ENCODE data around the gene ARPP21. TPM values are rescaled to one million over a fixed set of nuclear protein-coding genes. Genes with fewer than 3 reads are reported as not detected.

ARPP21 gene
- 0.16 to 0.25 TPM in 2 of 5 replicates, not detected in the others for total RNA-seq (2022; extraction: Qiagen RNA extraction; ENCODE audit: low read depth)

DNA sequence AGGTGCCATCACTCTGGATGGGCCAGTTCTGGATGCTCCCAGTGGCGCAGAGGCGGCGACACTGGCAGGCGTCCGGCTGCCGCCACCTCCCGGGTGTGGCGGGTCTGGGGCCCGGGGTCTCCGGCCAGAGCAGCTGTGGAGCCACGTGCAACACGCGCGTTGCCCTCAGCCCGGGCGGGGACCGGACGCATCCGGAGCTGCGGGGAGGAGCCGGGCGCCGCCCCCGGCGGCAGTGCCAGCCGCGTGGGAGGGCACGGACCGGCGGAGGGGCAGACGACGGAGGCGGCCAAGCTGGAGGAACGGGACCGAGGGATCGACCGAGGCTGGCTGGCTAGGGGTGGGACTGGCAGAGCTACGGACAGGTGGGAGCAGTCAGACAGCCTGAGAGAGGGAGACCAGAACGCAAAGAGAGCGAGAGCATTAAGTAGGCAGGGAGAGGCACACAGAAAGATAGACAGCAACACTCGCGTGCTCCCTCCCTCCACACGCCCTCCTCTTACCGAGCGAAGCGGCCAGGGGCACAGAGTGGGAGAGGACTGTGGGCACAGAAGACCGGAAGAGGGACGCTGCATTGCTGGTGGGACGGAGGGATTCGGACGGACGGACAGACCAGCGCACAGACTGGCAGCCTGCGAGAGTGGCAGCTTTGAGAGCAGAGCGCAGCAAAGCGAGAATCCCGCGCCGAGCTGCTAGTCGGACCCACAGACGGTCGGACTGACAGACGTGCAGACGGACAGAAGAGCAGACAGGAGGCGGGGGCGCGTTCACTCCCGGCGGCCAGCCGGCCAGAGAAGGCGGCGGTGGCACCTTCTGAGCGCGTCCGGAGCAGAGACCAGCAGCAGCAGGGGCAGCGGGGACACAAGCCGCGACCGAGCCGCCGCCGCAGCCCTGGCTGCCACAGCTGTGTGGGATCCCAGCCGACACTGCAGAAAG, at the start of gene ARPP21:
Gene ARPP21, plus strand, starts transcription at position 272 of the 933 bp plus-strand sequence. CDS start 42,227 bp downstream, outside the sequence.

Data from A549 treated with GW870086 at 1 μM for 4 hours (cell line).